CD4-positive, alpha-beta T cell (primary cell): ENCODE measurements around the gene GLDN. TPM values are rescaled to one million over a fixed set of nuclear protein-coding genes. Genes with fewer than 3 reads are reported as not detected.

Source experiments
- ATAC-seq: fragments of 200-7000 bp; cut with Tn5 transposase; one replicate; pipeline ENCODE4 v1.10.0; 2022; ENCODE audit warnings: mild to moderate bottlenecking; ENCODE audit not compliant: poor library complexity
- CTCF ChIA-PET: fragments of 350-600 bp; sonication (Branson Sonifier 250); formaldehyde crosslinking; loops from one replicate; lab custom pipeline; 2021; ENCODE audit warnings: antibody characterized with exemption, inconsistent platforms; lab: Charles Lee
- POLR2A ChIA-PET: fragments of 350-600 bp; sonication (Branson Sonifier 250); formaldehyde crosslinking; loops from one replicate; lab custom pipeline; 2021; ENCODE audit warnings: antibody characterized with exemption, inconsistent platforms; lab: Charles Lee
- DNase-seq, 14 experiments: peaks; one replicate each; pipeline ENCODE4 v3.0.0-alpha.2; 2013 to 2020; ENCODE audit warnings: mixed read lengths in 2 of 14
- H3K27ac ChIP-seq, 2 donors: one replicate each; pipeline versions ENCODE4 v1.5.1 to v1.7.0; 2013; ENCODE audit warnings: low read length in 2 of 2, low read depth in 1 of 2, mild to moderate bottlenecking in 1 of 2
- H3K27me3 ChIP-seq, 2 experiments: 1 replicate in 1 of 2; 2 replicates in 1 of 2; pipeline versions ENCODE4 v1.6.1 to v1.7.0; 2013; ENCODE audit warnings: low read length in 2 of 2, control low read depth in 1 of 2, mild to moderate bottlenecking in 1 of 2, moderate library complexity in 1 of 2; ENCODE audit not compliant: insufficient read depth in 2 of 2, control insufficient read depth in 1 of 2
- H3K36me3 ChIP-seq: one replicate; pipeline ENCODE4 v1.6.1; 2013; ENCODE audit warnings: low read length, control low read depth; ENCODE audit not compliant: insufficient read depth
- H3K4me1 ChIP-seq: one replicate; pipeline ENCODE4 v1.6.1; 2013; ENCODE audit warnings: low read length, control low read depth; ENCODE audit not compliant: insufficient read depth
- H3K4me3 ChIP-seq: one replicate; pipeline ENCODE4 v1.5.1; 2013; ENCODE audit warnings: mild to moderate bottlenecking, low read length, moderate library complexity
- H3K9me3 ChIP-seq, 2 experiments: 1 replicate in 1 of 2; 2 replicates in 1 of 2; pipeline versions ENCODE4 v1.6.1 to v1.7.0; 2013; ENCODE audit warnings: low read length in 2 of 2, mild to moderate bottlenecking in 2 of 2, control low read depth in 1 of 2, moderate library complexity in 1 of 2; ENCODE audit not compliant: control insufficient read depth in 1 of 2, insufficient read depth in 1 of 2
- H3K27ac Mint-ChIP-seq: one replicate; pipeline ENCODE4 v1.8.0; 2020; ENCODE audit warnings: mixed read lengths
- H3K27me3 Mint-ChIP-seq: one replicate; pipeline ENCODE4 v1.8.0; 2021; ENCODE audit warnings: mixed read lengths
- H3K36me3 Mint-ChIP-seq: one replicate; pipeline ENCODE4 v1.8.0; 2021; ENCODE audit warnings: low read depth, mixed read lengths
- H3K4me1 Mint-ChIP-seq: one replicate; pipeline ENCODE4 v1.8.0; 2021; ENCODE audit warnings: low read depth, mixed read lengths
- H3K4me3 Mint-ChIP-seq: one replicate; pipeline ENCODE4 v1.8.0; 2020; ENCODE audit warnings: mild to moderate bottlenecking, mixed read lengths
- H3K9me3 Mint-ChIP-seq: one replicate; pipeline ENCODE4 v1.8.0; 2020; ENCODE audit warnings: mixed read lengths
- CTCF ChIP-seq: fragments of 200-600 bp; IDR thresholded peaks from one replicate; pipeline ENCODE4 v1.8.0; 2022; ENCODE audit warnings: antibody characterized with exemption, mild to moderate bottlenecking
- intact Hi-C, 2 experiments: fragments of 100-400 bp; cut with DNase I in 1 of 2; cut with micrococcal nuclease in 1 of 2; formaldehyde crosslinking; loops; one replicate each; pipeline versions ENCODE4 v1.15.1 to v1.9.0; 2023 to 2025; cut with DNase I, micrococcal nuclease
- total RNA-seq, 174 experiments: library from RNA in 2 of 174; stranded (reverse) in 2 of 174; gene quantifications; one replicate each; pipeline ENCODE4 v1.2.3 and lab custom pipeline; 2021 to 2026

GLDN gene
- total RNA-seq, 2 experiments from 2014 or later, result not detected

GRCh38 chr15:51382787-51383186 is 41.3 kb downstream of the GLDN start:
- intact Hi-C loops, result no loop called here
- no peak for TF ChIP-seq CTCF

GRCh38 chr15:51386029-51386428 is 44.6 kb downstream of the GLDN start:
- Histone ChIP-seq H3K27me3 (peaks cover 0 to 9% of the 10 kb centered on the region in 2 experiments), H3K36me3 (no peaks in the 10 kb centered on the region), H3K4me1 (no peaks in the 10 kb centered on the region), H3K4me3 (no peak overlapping the region), H3K27ac (no peak overlapping the region), H3K9me3 (peaks cover 0 to 3% of the 10 kb centered on the region in 2 experiments)
- intact Hi-C loops, result no loop called here
- DNase-seq (no peak), ATAC-seq (no peak)
- Mint-ChIP-seq H3K27ac (no peak overlapping the region), H3K36me3 (no peaks in the 10 kb centered on the region), H3K4me1 (no peaks in the 10 kb centered on the region), H3K4me3 (no peak overlapping the region), H3K9me3 (no peaks in the 10 kb centered on the region), H3K27me3 (peaks cover 5% of the 10 kb centered on the region)
- CTCF ChIA-PET, result no interaction called here
- POLR2A ChIA-PET, result no interaction called here
- TF ChIP-seq CTCF, result no peak

More at GRCh38 chr15:51382787-51383186, 41.3 kb downstream of the GLDN start:
- Histone ChIP-seq H3K36me3 (no peaks in the 10 kb centered on the region), H3K27ac (no peak overlapping the region), H3K4me1 (no peaks in the 10 kb centered on the region), H3K27me3 (peaks cover 0 to 9% of the 10 kb centered on the region in 2 experiments), H3K9me3 (peaks cover 0 to 3% of the 10 kb centered on the region in 2 experiments), H3K4me3 (no peak overlapping the region)
- Mint-ChIP-seq H3K36me3 (no peaks in the 10 kb centered on the region), H3K9me3 (no peaks in the 10 kb centered on the region), H3K4me1 (no peaks in the 10 kb centered on the region), H3K4me3 (no peak overlapping the region), H3K27ac (no peak overlapping the region), H3K27me3 (peaks cover 5% of the 10 kb centered on the region)
- ATAC-seq (no peak), DNase-seq (no peak)
- ChIA-PET CTCF (no interaction called here), POLR2A (no interaction called here)

GRCh38 chr15:51386486-51386885 is 45.0 kb downstream of the GLDN start:
- intact Hi-C loops, result no loop called here
- no peak overlapping the region for H3K27ac ChIP-seq
- H3K4me1 ChIP-seq, result no peaks in the 10 kb centered on the region
- H3K9me3 ChIP-seq, result peaks cover 0 to 3% of the 10 kb centered on the region in 2 experiments
- H3K27me3 ChIP-seq, result peaks cover 0 to 9% of the 10 kb centered on the region in 2 experiments
- ATAC-seq (no peak), DNase-seq (no peak)
- ChIA-PET CTCF (no interaction called here), POLR2A (no interaction called here)
- Mint-ChIP-seq H3K4me3 (no peak overlapping the region), H3K27ac (no peak overlapping the region), H3K27me3 (peaks cover 5% of the 10 kb centered on the region), H3K36me3 (no peaks in the 10 kb centered on the region), H3K9me3 (no peaks in the 10 kb centered on the region), H3K4me1 (no peaks in the 10 kb centered on the region)
- no peaks in the 10 kb centered on the region for H3K36me3 ChIP-seq
- no peak overlapping the region for H3K4me3 ChIP-seq
- no peak for TF ChIP-seq CTCF
